WTC11 (cell line): ENCODE measurements around the gene UMODL1.

Experiments used
- ATF3 ChIP-seq: sonication (generic); formaldehyde crosslinking; conservative IDR thresholded peaks from 2 replicates; pipeline ENCODE4 v1.8.1; 2022; ENCODE audit warnings: mild to moderate bottlenecking, missing genetic modification reagents
- CREM ChIP-seq: sonication (generic); formaldehyde crosslinking; IDR thresholded peaks from 2 replicates; pipeline ENCODE4 v1.8.1; 2022; ENCODE audit warnings: mild to moderate bottlenecking, missing genetic modification reagents, moderate library complexity
- CTCF ChIP-seq: fragments of 200-600 bp; IDR thresholded peaks from 2 replicates; pipeline ENCODE4 v1.8.0; 2022; ENCODE audit warnings: antibody characterized with exemption
- MAX ChIP-seq: sonication (generic); formaldehyde crosslinking; IDR thresholded peaks from 2 replicates; pipeline ENCODE4 v1.8.0; 2022; ENCODE audit warnings: mild to moderate bottlenecking, missing genetic modification reagents
- ZBTB21 ChIP-seq: sonication (generic); formaldehyde crosslinking; IDR thresholded peaks from 2 replicates; pipeline ENCODE4 v1.8.1; 2023; ENCODE audit warnings: mild to moderate bottlenecking, missing genetic modification reagents, borderline replicate concordance
- ZNF416 ChIP-seq: fragments of 250-450 bp; sonication (Bioruptor Pico); IDR thresholded peaks from 2 replicates; pipeline ENCODE4 v1.9.0; 2021; ENCODE audit warnings: mild to moderate bottlenecking, inconsistent platforms
- ZNF425 ChIP-seq: fragments of 250-450 bp; sonication (Bioruptor Pico); conservative IDR thresholded peaks from 2 replicates; pipeline ENCODE4 v1.9.0; 2021; ENCODE audit warnings: mild to moderate bottlenecking

GRCh38 chr21:42096566-42096965, 25.4 kb downstream of the UMODL1 start:
- TF ChIP-seq CTCF (no peak), ATF3 (no peak), ZNF425 (CRISPR knock-in tag) (no peak), ZNF416 (CRISPR knock-in tag) (no peak), ZBTB21 (no peak), CREM (CRISPR knock-in tag) (no peak), MAX (CRISPR knock-in tag) (no peak)
